C4-2B (cell line): ENCODE results near the gene CACTIN.

ENCODE experiments used
- ZFX ChIP-seq: fragments of 450-650 bp; IDR thresholded peaks from 2 replicates; pipeline ENCODE4 v1.6.1; 2017
- TF ChIP-seq, protein P1 (sequence below): fragments of 450-650 bp; conservative IDR thresholded peaks from 2 replicates; pipeline ENCODE4 v1.5.1; 2017; ENCODE audit warnings: mild to moderate bottlenecking

DNA sequence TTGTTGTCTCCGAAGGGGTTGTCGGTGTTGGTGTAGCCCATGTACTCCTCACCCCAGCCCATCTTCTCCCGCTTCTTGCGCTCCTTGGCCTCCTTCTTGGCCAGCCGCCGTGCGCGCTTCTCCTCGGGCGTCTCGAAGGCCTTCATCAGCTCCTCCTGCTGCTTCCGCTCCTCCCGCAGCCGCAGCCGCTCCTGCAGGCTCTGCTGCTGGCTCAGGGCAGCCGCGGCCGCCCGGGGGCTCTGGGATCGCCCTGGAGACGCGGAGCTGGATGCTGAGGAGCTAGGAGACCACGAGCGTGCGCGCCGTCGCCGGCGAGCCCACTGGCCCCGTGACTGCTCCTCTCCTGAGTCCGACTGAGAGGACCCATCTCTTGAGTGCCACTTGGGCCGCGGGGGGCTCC, 2.9 kb downstream of the CACTIN start:
- TF ChIP-seq, protein P1, sequence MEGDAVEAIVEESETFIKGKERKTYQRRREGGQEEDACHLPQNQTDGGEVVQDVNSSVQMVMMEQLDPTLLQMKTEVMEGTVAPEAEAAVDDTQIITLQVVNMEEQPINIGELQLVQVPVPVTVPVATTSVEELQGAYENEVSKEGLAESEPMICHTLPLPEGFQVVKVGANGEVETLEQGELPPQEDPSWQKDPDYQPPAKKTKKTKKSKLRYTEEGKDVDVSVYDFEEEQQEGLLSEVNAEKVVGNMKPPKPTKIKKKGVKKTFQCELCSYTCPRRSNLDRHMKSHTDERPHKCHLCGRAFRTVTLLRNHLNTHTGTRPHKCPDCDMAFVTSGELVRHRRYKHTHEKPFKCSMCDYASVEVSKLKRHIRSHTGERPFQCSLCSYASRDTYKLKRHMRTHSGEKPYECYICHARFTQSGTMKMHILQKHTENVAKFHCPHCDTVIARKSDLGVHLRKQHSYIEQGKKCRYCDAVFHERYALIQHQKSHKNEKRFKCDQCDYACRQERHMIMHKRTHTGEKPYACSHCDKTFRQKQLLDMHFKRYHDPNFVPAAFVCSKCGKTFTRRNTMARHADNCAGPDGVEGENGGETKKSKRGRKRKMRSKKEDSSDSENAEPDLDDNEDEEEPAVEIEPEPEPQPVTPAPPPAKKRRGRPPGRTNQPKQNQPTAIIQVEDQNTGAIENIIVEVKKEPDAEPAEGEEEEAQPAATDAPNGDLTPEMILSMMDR = no peak
- TF ChIP-seq ZFX = no peak
